Activated B cell treated with CpG ODN at 0.5 μM for 24 hours (primary cell): ENCODE measurements around the gene FMOD. TPM values are rescaled to one million over a fixed set of nuclear protein-coding genes. Genes with fewer than 3 reads are reported as not detected.

Experiments used
- ATAC-seq: fragments of 200-7000 bp; cut with Tn5 transposase; one replicate; pipeline ENCODE4 v1.10.0; 2021; ENCODE audit warnings: low read depth, mild to moderate bottlenecking, moderate library complexity
- CTCF ChIA-PET: fragments of 350-600 bp; sonication (Branson Sonifier 250); formaldehyde crosslinking; loops from one replicate; lab custom pipeline; 2021; ENCODE audit warnings: antibody characterized with exemption; lab: Charles Lee
- POLR2A ChIA-PET: fragments of 350-600 bp; sonication (Branson Sonifier 250); formaldehyde crosslinking; loops from one replicate; lab custom pipeline; 2021; ENCODE audit warnings: antibody characterized with exemption; lab: Charles Lee
- DNase-seq: peaks from one replicate; pipeline ENCODE4 v3.0.0; 2022
- H3K27ac Mint-ChIP-seq: one replicate; pipeline ENCODE4 v1.8.0; 2020; ENCODE audit warnings: mixed read lengths
- H3K27me3 Mint-ChIP-seq: one replicate; pipeline ENCODE4 v1.8.0; 2021; ENCODE audit warnings: mixed read lengths
- H3K36me3 Mint-ChIP-seq: one replicate; pipeline ENCODE4 v1.8.0; 2021; ENCODE audit warnings: low read depth, mixed read lengths
- H3K4me1 Mint-ChIP-seq: one replicate; pipeline ENCODE4 v1.8.0; 2021; ENCODE audit warnings: mixed read lengths
- H3K4me3 Mint-ChIP-seq: one replicate; pipeline ENCODE4 v1.8.0; 2020; ENCODE audit warnings: mild to moderate bottlenecking, mixed read lengths
- H3K9me3 Mint-ChIP-seq: one replicate; pipeline ENCODE4 v1.8.0; 2020; ENCODE audit warnings: mixed read lengths
- CTCF ChIP-seq: fragments of 200-600 bp; IDR thresholded peaks from one replicate; pipeline ENCODE4 v1.8.0; 2022; ENCODE audit warnings: antibody characterized with exemption, mild to moderate bottlenecking
- intact Hi-C: fragments of 100-400 bp; cut with micrococcal nuclease; formaldehyde crosslinking; loops from one replicate; pipeline ENCODE4 v1.15.1; 2024
- total RNA-seq: library from RNA; stranded (reverse); gene quantifications from 2 replicates; pipeline ENCODE4 v1.2.3, GENCODE V29; 2022

FMOD gene
- total RNA-seq, 1 donor from 2014 or later: not detected

- Mint-ChIP-seq H3K27ac (peak overlapping the region; percentile 96), H3K9me3 (no peaks in the 10 kb centered on the region), H3K27me3 (no peaks in the 10 kb centered on the region), H3K4me3 (peak overlapping the region; percentile 84), H3K4me1 (peaks cover 69% of the 10 kb centered on the region), H3K36me3 (no peaks in the 10 kb centered on the region)
- POLR2A ChIA-PET: interaction anchor here (0.6 to 9.5 kb wide), 8 partner anchors 10 to 1090 kb away, joined by 3 to 1136 read pairs (median 40); partner anchors contain the start of gene BTG2
- DNase-seq (no peak), ATAC-seq (peak; percentile 32)
- TF ChIP-seq CTCF: no peak
- intact Hi-C loops: loop anchor here (1.0 to 5.0 kb wide), 6 partner anchors 10 to 321 kb away; partner anchors contain the start of genes BTG2, PPFIA4 and TMEM183A
- CTCF ChIA-PET: interaction anchor here (1.3 to 9.4 kb wide), 11 partner anchors 9 to 59 kb away, joined by 3 to 168 read pairs (median 16); partner anchors contain the start of gene BTG2
Measured at GRCh38 chr1:203327684-203328457, 23.1 kb downstream of the FMOD start.

GRCh38 chr1:203326830-203327683 is 23.9 kb downstream of the FMOD start:
- intact Hi-C loops: loop anchor here (1.0 to 5.0 kb wide), 6 partner anchors 11 to 320 kb away; partner anchors contain the start of genes BTG2, PPFIA4 and TMEM183A
- no peak for TF ChIP-seq CTCF
- Mint-ChIP-seq H3K9me3 (no peaks in the 10 kb centered on the region), H3K36me3 (no peaks in the 10 kb centered on the region), H3K27me3 (no peaks in the 10 kb centered on the region), H3K27ac (peak overlapping the region; percentile 96), H3K4me1 (peaks cover 77% of the 10 kb centered on the region), H3K4me3 (peak overlapping the region; percentile 84)
- ChIA-PET POLR2A (interaction anchor here (0.6 to 9.5 kb wide), 8 partner anchors 11 to 1091 kb away, joined by 3 to 1136 read pairs (median 40); partner anchors contain the start of gene BTG2), CTCF (interaction anchor here (1.3 to 9.4 kb wide), 12 partner anchors 10 to 161 kb away, joined by 3 to 168 read pairs (median 14); partner anchors contain the start of gene BTG2)
- ATAC-seq (peak; percentile 79), DNase-seq (peak; percentile 91)

GRCh38 chr1:203325418-203326091 is 25.4 kb downstream of the FMOD start:
- no peaks in the 10 kb centered on the region for H3K9me3 Mint-ChIP-seq
- peak overlapping the region; percentile 96 for H3K27ac Mint-ChIP-seq
- peak; percentile 48 for DNase-seq
- ATAC-seq: peak; percentile 12
- no peaks in the 10 kb centered on the region for H3K36me3 Mint-ChIP-seq
- intact Hi-C loops: loop anchor here (1.0 to 5.0 kb wide), 3 partner anchors 8 to 318 kb away; partner anchors contain the start of genes PPFIA4 and TMEM183A
- no peaks in the 10 kb centered on the region for H3K27me3 Mint-ChIP-seq
- H3K4me3 Mint-ChIP-seq: peak overlapping the region; percentile 84
- TF ChIP-seq CTCF: no peak
- ChIA-PET POLR2A (interaction anchor here (0.5 to 9.5 kb wide), 10 partner anchors 8 to 1978 kb away, joined by 3 to 1136 read pairs (median 4); partner anchors contain the start of gene BTG2), CTCF (interaction anchor here (0.9 to 9.4 kb wide), 11 partner anchors 11 to 56 kb away, joined by 3 to 168 read pairs (median 6); partner anchors contain the start of gene BTG2)
- peaks cover 84% of the 10 kb centered on the region for H3K4me1 Mint-ChIP-seq

GRCh38 chr1:203325026-203325417 is 25.9 kb downstream of the FMOD start:
- Mint-ChIP-seq H3K27me3 (no peaks in the 10 kb centered on the region), H3K4me1 (peaks cover 88% of the 10 kb centered on the region), H3K27ac (peak overlapping the region; percentile 96), H3K4me3 (peak overlapping the region; percentile 84), H3K36me3 (no peaks in the 10 kb centered on the region), H3K9me3 (no peaks in the 10 kb centered on the region)
- no peak for TF ChIP-seq CTCF
- ChIA-PET POLR2A (interaction anchor here (0.5 to 9.5 kb wide), 9 partner anchors 8 to 1979 kb away, joined by 3 to 1136 read pairs (median 5); partner anchors contain the start of gene BTG2), CTCF (interaction anchor here (0.6 to 9.4 kb wide), 12 partner anchors 12 to 163 kb away, joined by 3 to 168 read pairs (median 6); partner anchors contain the start of gene BTG2)
- peak; percentile 57 for DNase-seq
- peak; percentile 13 for ATAC-seq
- intact Hi-C loops: loop anchor here (1.0 to 5.0 kb wide), 3 partner anchors 8 to 318 kb away; partner anchors contain the start of genes PPFIA4 and TMEM183A
